ENCODE measurements around the gene KCNJ5.

Gene KCNJ5

GRCh38 chr11:128868841-128869671, 22.1 kb upstream of the KCNJ5 start:
- H3K9me3 ChIP-seq (ENCODE audit: control insufficient read depth, low read length): no peaks in the 10 kb centered on the region
- H3K27me3 ChIP-seq (ENCODE audit: control insufficient read depth, insufficient read depth, low read length): no peaks in the 10 kb centered on the region
- H3K79me2 ChIP-seq: no peaks in the 10 kb centered on the region
- H2AFZ ChIP-seq: no peak overlapping the region
- no peak for TF ChIP-seq CTCF (IDR thresholded peaks at IDR 0.05)
- H3K4me1 ChIP-seq: no peaks in the 10 kb centered on the region
- no peak overlapping the region for H3K4me2 ChIP-seq (ENCODE audit: low read length)
- no peaks in the 10 kb centered on the region for H3K36me3 ChIP-seq (ENCODE audit: control insufficient read depth, insufficient read depth, low read length)
- no peak overlapping the region for H3K9ac ChIP-seq
- no peak overlapping the region for H3K27ac ChIP-seq
- no peak overlapping the region for H3K4me3 ChIP-seq (ENCODE audit: low read depth, low read length)

- Histone ChIP-seq H3K79me2 (no peaks in the 10 kb centered on the region), H3K27me3 (ENCODE audit: control insufficient read depth, insufficient read depth, low read length) (no peaks in the 10 kb centered on the region), H3K36me3 (ENCODE audit: control insufficient read depth, insufficient read depth, low read length) (no peaks in the 10 kb centered on the region), H3K4me2 (ENCODE audit: low read length) (no peak overlapping the region), H3K9me3 (ENCODE audit: control insufficient read depth, low read length) (no peaks in the 10 kb centered on the region), H3K27ac (no peak overlapping the region), H3K4me1 (no peaks in the 10 kb centered on the region), H3K9ac (no peak overlapping the region), H2AFZ (no peak overlapping the region), H3K4me3 (ENCODE audit: low read depth, low read length) (no peak overlapping the region)
- no peak for TF ChIP-seq CTCF (IDR thresholded peaks at IDR 0.05)
Observed at GRCh38 chr11:128871168-128871610, 20.0 kb upstream of the KCNJ5 start.

- Histone ChIP-seq H3K27ac (no peak overlapping the region), H3K4me1 (no peaks in the 10 kb centered on the region), H3K9ac (no peak overlapping the region), H3K4me2 (ENCODE audit: low read length) (no peak overlapping the region), H3K4me3 (ENCODE audit: low read depth, low read length) (no peak overlapping the region), H3K79me2 (no peaks in the 10 kb centered on the region), H3K36me3 (ENCODE audit: control insufficient read depth, insufficient read depth, low read length) (no peaks in the 10 kb centered on the region), H2AFZ (no peak overlapping the region), H3K9me3 (ENCODE audit: control insufficient read depth, low read length) (no peaks in the 10 kb centered on the region), H3K27me3 (ENCODE audit: control insufficient read depth, insufficient read depth, low read length) (no peaks in the 10 kb centered on the region)
- TF ChIP-seq CTCF (IDR thresholded peaks at IDR 0.05): no peak
Observed at GRCh38 chr11:128872094-128872493, 19.1 kb upstream of the KCNJ5 start.

- Histone ChIP-seq H2AFZ (no peak overlapping the region), H3K27me3 (ENCODE audit: control insufficient read depth, insufficient read depth, low read length) (no peaks in the 10 kb centered on the region), H3K4me2 (ENCODE audit: low read length) (no peak overlapping the region), H3K4me3 (ENCODE audit: low read depth, low read length) (no peak overlapping the region), H3K9me3 (ENCODE audit: control insufficient read depth, low read length) (no peaks in the 10 kb centered on the region), H3K9ac (no peak overlapping the region), H3K79me2 (no peaks in the 10 kb centered on the region), H3K4me1 (no peaks in the 10 kb centered on the region), H3K36me3 (ENCODE audit: control insufficient read depth, insufficient read depth, low read length) (no peaks in the 10 kb centered on the region), H3K27ac (no peak overlapping the region)
- no peak for TF ChIP-seq CTCF (IDR thresholded peaks at IDR 0.05)
Observed at GRCh38 chr11:128872594-128872993, 18.6 kb upstream of the KCNJ5 start.

GRCh38 chr11:128874427-128874826, 16.7 kb upstream of the KCNJ5 start:
- Histone ChIP-seq H3K4me3 (ENCODE audit: low read depth, low read length) (no peak overlapping the region), H3K36me3 (ENCODE audit: control insufficient read depth, insufficient read depth, low read length) (no peaks in the 10 kb centered on the region), H3K9ac (no peak overlapping the region), H3K9me3 (ENCODE audit: control insufficient read depth, low read length) (no peaks in the 10 kb centered on the region), H3K27ac (no peak overlapping the region), H3K4me2 (ENCODE audit: low read length) (no peak overlapping the region), H2AFZ (no peak overlapping the region), H3K79me2 (no peaks in the 10 kb centered on the region), H3K4me1 (no peaks in the 10 kb centered on the region), H3K27me3 (ENCODE audit: control insufficient read depth, insufficient read depth, low read length) (no peaks in the 10 kb centered on the region)
- no peak for TF ChIP-seq CTCF (IDR thresholded peaks at IDR 0.05)
